HG03520 (cell line): Measurements from ENCODE around the gene PRELID2.
"Not testable (repeated sequence)": the region's sequence is repeated elsewhere in the genome, so short reads cannot be mapped to it uniquely, and the experiment has no call there.

Source experiments
- ATAC-seq: cut with Tn5 transposase; IDR thresholded peaks from one replicate; pipeline ENCODE4 v1.9.1; 2021; ENCODE audit warnings: mild to moderate bottlenecking, moderate library complexity; ENCODE audit not compliant: unreplicated experiment

Gene PRELID2

DNA sequence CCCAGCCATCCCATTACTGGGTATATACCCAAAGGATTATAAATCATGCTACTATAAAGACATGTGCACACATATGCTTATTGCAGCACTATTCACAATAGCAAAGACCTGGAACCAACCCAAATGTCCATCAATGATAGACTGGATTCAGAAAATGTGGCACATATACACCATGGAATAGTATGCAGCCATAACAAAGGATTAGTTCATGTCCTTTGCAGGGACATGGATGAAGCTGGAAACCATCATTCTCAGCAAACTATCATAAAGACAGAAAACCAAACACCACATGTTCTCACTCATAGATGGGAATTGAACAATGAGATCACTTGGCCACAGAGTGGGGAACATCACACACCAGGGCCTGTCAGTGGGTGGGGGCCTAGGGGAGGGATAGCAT lies 36.6 kb downstream of the PRELID2 start:
- ATAC-seq, result not testable (repeated sequence)

DNA sequence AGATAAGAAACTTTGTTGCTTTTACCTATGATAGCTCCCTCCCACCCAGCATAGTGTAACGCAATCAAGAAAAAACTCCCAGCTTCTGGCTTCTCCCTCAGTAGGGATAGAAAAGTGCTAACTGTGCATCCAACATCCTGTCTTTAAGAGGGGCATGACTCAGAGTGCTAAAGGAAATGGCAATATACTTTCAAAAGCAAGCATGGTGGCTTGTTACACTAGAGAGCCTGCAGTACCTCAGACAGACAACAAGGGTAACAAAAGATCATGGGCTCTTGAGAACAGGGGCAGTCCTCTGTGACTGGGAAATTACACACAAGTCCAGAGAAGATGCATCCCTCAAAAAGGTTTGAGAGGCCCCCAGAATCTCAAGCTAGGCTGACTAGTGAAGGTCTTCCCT lies 37.8 kb downstream of the PRELID2 start:
- no peak for ATAC-seq

DNA sequence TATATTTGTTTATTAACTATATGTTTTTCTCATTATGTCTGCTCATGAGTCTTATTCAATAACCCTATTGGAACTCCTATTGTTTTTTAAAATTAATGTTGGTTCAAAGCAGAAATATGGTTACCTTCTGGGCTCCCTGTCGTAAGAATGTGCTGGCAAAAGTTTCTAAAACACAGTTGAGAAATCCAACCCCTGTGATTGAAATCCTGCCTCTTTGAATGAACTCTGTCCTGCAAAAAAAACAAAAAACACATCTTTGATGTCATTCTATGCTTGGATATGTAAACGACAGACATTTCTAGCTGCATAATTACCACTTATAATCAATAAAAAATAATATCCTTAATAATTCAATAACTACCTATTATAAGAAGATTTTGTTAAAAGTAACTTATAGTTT lies 38.8 kb downstream of the PRELID2 start:
- no peak for ATAC-seq

DNA sequence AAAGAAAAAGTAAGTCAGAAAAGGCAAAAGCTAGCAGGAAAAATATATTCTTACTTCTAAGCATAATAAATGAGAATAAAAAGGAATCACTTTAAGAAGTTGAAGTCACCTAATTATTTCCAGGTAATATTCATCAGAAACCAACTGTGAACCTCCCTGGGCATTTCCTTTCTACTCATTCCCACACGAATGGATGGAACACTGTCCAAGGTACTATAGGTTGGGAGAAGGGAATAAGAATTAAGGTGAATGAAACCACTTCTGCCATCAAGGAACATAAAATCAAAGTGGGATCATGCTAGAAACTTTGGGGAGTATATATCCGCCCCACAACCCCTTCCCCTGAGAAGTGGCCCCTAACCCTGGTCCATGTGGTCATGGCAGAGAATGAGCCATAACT lies 41.6 kb downstream of the PRELID2 start:
- no peak for ATAC-seq

DNA sequence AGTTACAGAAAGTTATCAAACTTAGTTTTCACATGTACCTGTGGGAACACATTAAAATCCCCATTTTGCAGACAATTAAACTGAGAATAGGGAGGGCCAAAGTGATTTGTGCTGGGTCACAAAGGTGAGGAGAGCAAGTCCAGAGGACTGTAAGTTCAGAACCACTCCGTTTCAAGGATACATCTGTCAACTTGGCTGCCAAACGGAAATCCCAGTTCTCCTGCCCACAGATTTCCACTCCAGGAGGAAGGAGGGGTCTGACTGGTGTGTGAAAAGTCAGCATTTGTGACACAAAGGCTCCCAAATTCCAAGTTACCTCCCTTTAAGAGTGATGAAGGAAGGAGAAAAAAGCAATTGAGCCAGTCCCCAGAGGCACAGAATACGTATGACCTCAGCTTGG lies 42.3 kb downstream of the PRELID2 start:
- ATAC-seq, result no peak

DNA sequence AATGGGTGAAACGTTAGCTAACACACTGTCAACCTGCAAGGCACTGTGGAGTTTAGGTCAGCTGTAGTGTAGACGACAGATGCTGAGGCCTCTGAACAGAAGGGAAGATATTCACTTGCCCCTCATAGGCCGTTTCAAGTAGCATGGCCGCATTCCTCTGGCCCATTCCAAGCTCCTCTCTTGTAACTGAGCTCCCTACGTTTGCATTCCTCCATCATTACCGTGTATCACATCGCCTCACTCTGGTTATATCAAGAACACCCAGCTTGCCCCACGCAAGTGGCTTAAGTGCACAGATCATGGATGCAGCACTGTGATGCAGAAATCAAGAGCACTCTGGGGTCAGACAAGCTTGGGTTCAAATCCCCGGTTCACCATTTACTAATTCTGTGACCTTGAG lies 43.3 kb downstream of the PRELID2 start:
- ATAC-seq, result no peak

DNA sequence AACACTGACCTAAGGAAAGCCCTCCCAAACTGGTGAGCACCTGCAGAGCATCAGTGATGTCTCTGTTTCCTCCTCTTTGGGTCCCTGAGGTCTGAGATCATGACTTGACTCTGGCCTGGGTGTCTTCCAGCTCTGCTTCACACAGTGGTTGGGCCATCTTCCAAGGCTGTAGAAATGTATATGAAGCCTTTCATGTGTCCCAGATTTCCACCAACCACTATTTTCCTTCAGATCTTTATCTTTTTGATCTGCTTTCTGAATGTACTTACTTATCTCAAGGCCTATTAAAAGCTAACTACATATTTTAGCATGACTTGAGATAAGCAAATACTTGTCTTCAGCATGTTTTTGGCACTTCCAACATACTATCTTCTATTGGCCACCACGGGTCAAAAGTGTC lies 47.1 kb downstream of the PRELID2 start:
- ATAC-seq, result no peak

DNA sequence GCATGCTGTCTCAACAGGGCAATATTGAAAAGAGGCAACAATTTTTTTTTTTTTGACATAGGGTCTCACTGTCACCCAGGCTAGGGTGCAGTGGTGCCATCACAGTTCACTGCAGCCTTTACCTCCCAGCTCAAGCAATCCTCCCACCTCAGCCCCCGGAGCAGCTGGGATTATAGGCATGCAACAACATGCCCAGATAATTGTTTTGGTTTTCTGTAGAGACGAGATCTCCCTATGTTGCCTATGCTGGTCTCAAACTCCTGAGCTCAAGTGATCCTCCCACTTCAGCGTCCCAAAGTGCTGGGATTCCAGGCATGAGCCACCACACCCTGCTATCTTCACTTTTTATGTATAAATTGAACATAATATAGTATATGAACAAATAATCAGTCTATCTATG lies 47.6 kb downstream of the PRELID2 start:
- no peak for ATAC-seq

DNA sequence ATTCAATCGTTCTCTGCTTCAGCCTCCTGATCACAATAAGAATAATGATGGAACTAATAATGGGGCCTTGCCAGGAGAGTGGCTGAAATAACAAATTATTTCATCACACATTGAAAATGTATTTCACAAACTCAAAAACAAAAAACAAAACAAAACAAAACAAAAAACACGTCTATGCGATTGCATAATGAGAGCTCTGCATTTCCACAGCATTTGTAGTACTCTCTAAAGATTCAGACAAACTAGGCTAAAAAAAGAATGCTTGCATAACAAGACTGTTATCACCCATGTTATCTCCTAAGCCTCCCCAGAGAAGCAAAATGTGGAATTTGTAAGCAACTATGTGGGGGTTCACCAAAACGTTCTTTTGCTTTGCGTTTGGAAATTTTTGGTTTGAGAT lies 48.1 kb downstream of the PRELID2 start:
- ATAC-seq, result no peak

DNA sequence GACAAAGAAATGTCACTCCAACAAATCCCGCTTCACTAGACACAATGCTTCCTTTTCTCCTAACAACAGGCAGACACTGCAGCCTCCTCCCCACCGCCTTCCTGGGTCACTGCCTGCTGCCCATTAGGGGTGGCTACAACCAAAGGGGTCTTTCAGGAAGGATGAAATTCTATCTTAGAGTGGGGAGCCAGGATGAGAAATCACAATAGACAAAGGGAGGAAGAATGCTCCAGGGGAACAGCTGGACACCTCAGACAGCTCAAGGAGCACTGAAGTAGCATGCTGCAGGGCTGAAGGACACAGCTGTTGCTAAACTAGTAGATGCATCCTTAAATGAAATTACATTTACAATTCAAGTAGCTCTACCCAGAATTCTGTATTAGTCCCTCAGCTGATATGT lies 54.2 kb downstream of the PRELID2 start:
- ATAC-seq, result no peak

DNA sequence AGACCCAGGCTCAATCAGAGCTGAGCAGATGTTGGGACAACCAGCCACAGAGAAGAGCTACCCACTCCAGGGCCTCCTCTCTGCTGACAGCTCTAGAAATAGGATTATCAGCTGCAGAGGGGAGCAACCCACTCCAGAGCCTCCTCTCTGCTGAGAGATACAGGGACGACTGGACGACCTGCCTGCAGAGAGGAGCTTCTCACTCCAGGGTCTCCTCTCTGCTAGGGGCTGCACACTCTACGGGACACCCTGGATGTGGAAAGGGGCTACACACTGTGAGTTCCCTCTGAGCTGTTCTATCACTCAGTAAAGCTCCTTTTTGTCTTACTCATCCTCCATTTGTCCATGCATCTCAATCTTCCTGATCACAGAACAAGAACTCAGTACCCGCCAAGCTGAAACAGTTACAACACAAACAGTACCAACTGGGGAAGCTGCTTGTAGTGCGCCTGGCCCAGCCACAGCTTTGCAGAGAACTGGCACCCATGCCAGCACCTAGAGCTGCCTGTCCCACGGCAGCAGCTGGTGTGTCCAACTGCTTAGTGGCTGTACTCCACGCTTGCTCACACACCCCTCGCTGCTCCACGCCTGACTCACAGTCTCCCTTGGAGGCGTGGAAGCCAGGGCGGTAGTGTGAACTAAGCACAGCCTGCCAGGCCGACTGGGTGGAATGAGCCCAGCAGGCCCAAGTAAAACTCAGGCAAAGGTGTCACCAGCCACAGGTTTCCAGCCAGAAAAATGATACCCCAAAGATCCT lies 56.8 kb downstream of the PRELID2 start:
- no peak for ATAC-seq

DNA sequence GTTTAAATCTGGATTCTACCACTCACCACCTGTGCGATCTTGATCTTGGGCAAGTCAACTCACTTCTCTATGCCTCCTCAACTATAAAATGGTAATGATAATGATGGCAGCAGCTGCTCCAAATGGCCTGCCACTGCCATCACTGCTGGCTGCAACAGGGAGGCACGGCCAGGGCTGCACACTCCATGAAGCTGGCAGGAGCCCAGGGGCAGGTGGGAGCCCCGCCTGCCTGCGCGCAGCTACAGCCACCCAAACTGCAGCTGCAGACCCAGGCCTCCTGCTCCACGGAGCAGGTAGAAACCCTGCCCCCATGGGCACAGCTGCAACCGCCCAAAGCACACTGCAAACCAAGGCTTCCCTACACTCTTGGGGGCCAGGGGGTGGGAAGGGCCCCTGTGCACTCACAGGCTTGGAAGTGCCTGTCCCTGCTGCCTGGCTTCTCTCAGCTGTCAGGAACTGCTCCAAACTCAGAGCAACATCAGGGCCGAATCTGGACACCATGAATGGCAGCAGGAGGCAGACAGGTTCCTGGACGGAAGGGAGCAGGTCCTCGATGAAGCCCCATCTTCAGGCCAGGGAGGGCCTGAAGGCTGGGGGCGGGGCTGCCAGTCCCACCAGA lies 57.6 kb downstream of the PRELID2 start:
- no peak for ATAC-seq

DNA sequence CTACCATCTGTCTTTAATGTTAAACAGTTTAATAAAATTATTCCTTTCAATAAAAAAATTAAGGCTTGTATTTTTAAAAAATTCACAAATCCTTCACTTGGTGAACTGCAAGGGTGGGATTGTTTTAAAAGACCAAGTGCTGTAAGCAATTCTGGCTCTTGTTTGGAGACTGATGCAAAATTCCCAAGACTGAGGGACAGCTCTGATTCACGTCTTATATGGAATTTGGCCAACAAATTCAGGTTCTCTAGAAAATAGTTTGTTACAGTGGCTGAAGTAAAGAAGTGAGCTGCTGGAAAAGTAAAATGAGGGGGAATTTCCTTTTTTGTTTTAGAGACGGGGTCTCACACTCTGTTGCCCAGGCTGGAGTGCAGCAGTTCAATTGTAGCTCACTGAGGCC lies 58.3 kb downstream of the PRELID2 start:
- ATAC-seq, result no peak

DNA sequence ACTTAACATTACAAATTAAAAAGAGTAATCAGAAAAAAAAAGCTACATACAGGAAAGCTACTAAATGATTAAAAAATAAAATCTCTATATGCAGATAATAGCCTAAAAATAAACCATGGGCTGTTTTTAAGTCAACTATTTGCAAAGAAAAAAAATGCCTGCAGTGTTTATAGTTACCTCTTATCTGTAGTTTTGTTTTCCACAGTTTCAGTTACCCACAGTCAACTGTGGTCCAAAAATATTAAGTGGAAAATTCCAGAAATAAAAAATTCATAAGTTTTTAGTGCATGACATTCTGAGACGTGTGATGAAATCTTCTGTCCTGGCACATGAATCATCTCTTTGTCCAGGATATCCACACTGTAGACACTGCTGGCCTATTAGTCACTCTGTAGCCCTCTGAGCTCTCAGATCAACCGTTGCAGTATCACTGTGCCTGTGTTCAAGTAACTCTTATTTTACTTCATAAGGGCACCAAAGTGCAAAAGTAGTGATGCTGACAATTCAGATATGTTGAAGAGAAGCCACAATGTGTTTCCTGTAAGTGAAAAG lies 59.2 kb downstream of the PRELID2 start:
- ATAC-seq, result no peak

DNA sequence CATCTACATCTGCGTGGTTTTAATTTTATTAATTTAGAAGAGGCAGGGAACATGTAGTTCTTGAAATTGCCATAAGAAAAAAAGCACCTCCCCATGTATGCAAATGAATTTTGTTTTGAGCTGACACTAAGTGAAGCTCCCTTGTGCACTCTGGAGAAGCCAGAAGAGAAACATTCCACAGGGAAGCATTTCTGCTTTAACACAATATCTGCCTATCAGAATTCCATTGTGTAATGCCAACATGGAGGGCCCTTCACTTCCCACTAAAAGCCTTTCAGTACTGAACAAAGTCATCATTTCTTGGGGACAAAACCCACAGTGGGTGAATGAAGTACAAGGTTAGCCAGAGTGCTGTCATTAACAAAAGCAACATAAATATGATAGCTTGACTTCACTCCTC lies 59.7 kb downstream of the PRELID2 start:
- no peak for ATAC-seq

DNA sequence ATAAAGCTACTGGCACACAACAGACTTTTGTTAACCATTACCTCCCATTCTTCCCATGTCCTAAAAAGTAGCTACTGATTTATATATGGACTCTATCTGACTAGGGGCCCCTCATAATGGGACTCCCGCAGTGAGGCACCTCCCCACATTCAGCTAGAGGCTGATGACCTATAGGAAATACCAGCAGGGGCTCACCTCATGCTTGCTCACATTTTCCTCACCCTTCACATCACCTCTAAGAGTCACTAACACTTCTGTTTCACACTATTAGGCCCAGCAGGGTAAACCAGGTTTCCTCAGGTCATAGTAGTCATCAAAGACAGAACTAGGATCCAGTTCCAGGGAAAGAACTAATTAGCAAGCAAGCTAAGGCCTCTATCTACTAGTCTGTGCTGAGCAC lies 60.7 kb downstream of the PRELID2 start:
- ATAC-seq, result no peak

DNA sequence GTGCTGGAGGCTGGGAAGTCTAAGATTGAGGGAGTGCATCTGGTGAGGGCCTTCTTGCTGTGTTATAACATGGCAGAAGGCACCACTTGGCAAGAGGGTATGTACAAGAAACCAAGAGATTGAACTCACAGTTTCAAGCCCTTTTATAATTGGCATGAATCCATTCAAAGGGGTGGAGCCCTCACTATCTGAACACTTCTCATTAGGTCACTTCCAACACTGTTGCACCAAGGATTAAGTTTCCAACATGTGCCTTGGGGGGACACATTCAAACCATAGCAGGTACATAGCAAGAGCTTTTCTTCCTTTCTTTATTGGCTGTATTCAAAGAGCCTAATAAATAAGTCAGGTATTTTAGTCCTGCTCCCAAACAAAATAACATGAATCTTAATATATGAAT lies 62.7 kb downstream of the PRELID2 start:
- no peak for ATAC-seq

DNA sequence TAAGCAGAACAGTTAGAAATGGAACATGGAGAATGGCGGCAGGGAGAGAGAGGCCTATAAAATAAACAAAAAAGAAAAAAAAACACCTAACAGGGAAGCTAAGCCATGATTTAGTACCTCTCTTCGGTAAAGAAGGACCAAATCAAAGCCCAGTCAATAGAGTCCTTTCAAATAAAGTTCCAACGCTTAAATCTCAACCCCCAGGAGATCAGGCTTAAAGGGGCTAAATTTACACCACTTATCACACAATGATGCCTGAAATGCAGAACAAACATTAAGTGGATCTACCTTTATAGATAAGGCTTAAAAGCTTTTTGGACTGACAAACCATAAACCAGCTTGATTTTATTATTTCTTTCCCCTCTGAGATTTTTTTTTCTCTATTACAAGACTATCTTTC lies 66.3 kb downstream of the PRELID2 start:
- no peak for ATAC-seq

DNA sequence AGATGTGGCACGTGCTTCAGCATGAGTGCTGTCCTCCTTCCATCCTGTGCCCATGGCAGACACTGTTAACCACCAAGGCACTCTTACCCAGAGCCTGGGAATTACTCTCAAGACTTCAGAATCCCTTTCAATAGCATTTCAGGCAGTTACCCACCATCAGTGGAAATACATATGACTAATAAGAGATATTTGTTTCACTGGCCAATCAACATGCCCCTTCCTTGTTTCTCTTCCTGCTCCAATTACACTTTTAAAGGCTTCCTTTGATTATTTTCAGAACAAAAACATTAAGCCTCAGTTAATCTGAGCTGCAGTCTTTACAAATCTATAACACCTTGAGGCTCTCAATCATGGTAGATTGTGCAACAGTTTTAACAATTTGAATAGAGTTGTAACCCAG lies 70.8 kb downstream of the PRELID2 start:
- no peak for ATAC-seq

DNA sequence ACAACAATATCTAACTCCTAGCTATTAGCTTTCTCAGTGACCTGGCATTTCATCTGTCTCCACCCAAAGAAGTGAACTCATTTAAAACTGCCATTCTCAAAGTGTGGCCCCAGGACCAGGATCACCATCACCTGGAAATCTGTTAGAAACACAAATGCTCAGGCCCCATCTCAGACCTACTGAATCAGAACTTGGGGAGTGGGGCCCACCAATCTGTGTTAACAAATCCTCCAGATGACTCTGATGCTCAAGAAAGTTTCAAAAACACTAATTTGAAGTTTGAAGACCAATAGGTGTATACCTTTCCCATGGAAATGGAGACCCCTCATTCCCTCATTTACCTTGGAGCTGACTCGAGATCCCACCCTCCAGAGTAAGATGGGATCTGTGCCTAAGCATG lies 72.3 kb downstream of the PRELID2 start:
- ATAC-seq, result no peak

DNA sequence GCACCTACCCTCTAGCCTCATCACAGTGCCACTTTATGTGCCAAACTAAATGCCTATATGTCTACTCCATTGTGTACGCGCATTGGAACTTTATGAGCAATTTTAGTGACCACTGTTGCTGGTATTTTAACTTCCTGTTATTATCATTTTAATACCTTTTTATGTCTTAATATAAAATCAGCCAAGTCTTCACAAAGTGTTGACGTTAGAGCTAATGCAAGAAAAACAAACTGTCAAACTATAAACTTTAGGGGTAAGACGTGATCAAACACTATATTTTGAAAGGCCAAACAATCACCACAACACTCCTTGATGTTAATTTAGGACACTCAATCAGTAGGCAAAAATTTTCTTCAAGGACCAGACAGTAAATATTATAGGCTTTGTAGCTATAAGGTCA lies 73.9 kb downstream of the PRELID2 start:
- ATAC-seq, result no peak

DNA sequence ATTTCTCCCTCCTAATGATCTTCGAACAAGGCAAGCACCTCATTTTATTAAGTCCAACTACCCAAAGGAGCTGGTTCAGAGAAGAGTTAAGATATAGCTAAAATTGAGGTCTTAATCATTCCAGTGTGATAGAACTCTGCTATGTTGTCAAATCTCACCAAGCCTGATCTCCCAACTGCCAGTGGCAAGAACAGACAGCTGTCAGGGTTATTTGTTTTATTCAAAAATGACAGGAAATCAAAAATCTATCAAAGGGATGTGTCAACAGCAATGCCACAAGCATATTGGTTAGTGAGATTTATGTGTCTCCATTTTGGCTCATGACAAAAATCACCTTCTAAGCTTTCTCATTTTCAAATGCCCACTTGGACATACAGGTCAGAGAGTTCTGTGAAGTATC lies 74.5 kb downstream of the PRELID2 start:
- no peak for ATAC-seq

DNA sequence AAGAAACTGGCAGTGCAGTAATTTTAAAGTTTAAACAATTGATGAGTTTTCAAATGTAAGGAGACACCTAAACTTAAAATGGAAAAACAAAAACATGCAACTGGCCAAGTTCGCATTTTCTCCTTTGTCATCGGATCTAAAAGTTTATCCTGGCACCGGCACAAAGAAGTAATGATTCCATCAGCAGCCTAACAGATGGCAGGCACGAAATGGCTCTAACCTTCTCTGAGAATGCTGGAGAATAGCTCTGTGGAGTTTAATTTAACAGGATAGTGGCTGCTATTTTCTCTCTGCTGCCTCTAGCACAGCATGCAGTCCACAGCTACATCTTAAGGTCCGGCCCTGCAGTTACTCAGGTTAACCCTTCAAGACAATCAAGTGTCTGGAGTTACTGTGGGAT lies 82.2 kb downstream of the PRELID2 start:
- no peak for ATAC-seq
